Measurements from ENCODE around the gene POU6F2. TPM values are rescaled to one million over a fixed set of nuclear protein-coding genes. Genes with fewer than 3 reads are reported as not detected.

The POU6F2 gene, protein sequence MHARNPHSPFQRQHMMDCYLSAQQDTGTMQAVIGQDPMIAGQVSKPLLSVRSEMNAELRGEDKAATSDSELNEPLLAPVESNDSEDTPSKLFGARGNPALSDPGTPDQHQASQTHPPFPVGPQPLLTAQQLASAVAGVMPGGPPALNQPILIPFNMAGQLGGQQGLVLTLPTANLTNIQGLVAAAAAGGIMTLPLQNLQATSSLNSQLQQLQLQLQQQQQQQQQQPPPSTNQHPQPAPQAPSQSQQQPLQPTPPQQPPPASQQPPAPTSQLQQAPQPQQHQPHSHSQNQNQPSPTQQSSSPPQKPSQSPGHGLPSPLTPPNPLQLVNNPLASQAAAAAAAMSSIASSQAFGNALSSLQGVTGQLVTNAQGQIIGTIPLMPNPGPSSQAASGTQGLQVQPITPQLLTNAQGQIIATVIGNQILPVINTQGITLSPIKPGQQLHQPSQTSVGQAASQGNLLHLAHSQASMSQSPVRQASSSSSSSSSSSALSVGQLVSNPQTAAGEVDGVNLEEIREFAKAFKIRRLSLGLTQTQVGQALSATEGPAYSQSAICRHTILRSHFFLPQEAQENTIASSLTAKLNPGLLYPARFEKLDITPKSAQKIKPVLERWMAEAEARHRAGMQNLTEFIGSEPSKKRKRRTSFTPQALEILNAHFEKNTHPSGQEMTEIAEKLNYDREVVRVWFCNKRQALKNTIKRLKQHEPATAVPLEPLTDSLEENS
- total RNA-seq (ENCODE audit: unreplicated experiment) = 34.7 TPM
- long read RNA-seq, partial matches to known transcripts = 3 of 9 reads
- long read RNA-seq, other reads (novel, unspliced or antisense) = 6 of 9 reads

DNA sequence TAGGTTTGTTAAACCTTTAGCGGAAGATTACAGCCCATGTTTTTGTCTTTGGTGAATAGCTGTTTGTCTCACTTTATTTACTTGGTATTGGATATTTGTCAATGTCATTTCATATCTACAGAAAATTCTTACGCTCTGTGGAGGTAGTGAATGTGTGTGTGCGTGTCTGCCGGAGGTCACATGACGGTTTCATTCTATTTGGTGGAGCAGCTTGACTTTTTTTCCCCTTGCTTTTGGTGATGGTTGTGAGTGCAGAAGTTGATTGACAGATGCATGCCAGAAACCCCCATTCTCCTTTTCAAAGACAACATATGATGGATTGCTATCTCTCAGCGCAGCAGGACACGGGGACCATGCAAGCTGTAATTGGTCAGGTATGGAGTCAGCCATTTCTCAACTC, at the start of gene POU6F2:
TSS of gene POU6F2 (plus strand) at position 225 of the 400 bp plus-strand sequence. CDS start at position 270, 45 bp downstream.
- Mint-ChIP-seq H3K9me3 (ENCODE audit: unreplicated experiment) (peaks cover 6% of the 10 kb centered on the region), H3K36me3 (ENCODE audit: unreplicated experiment) (no peaks in the 10 kb centered on the region), H3K4me3 (ENCODE audit: unreplicated experiment) (peak within 1 kb of the TSS; percentile 80), H3K4me1 (ENCODE audit: low read depth, unreplicated experiment) (peaks cover 53% of the 10 kb centered on the region), H3K27ac (ENCODE audit: unreplicated experiment) (peak within 1 kb of the TSS; percentile 81), H3K27me3 (ENCODE audit: unreplicated experiment) (peaks cover 6% of the 10 kb centered on the region)
- TF ChIP-seq CTCF (IDR thresholded peaks at IDR 0.05; ENCODE audit: partially characterized antibody, unreplicated experiment) = no peak
- DNase-seq = no peak

DNA sequence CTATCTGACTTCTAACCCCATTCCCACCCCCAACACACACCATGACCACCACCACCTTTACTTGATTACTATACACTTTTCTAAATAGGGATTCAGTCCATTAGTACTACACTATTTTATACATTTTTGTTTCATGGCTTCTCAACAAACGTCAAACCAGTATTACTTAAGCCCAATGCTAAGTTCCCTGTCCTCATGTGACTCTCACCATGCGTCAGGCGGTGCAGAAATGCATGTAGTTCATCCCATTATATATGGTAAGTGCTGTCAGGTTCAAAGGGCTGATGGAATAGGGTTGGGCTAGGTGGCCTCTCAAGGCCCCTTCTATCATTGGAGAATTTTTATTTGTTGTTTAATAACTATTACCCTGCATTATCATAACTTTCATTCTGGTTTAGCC, 49.2 kb upstream of the POU6F2 start:
- no peak overlapping the region for H3K4me3 Mint-ChIP-seq (ENCODE audit: unreplicated experiment)
- H3K27me3 Mint-ChIP-seq (ENCODE audit: unreplicated experiment) = no peaks in the 10 kb centered on the region
- no peaks in the 10 kb centered on the region for H3K36me3 Mint-ChIP-seq (ENCODE audit: unreplicated experiment)
- TF ChIP-seq CTCF (IDR thresholded peaks at IDR 0.05; ENCODE audit: partially characterized antibody, unreplicated experiment) = no peak
- H3K27ac Mint-ChIP-seq (ENCODE audit: unreplicated experiment) = no peak overlapping the region
- peaks cover 5% of the 10 kb centered on the region for H3K4me1 Mint-ChIP-seq (ENCODE audit: low read depth, unreplicated experiment)
- H3K9me3 Mint-ChIP-seq (ENCODE audit: unreplicated experiment) = no peaks in the 10 kb centered on the region
- DNase-seq = no peak

DNA sequence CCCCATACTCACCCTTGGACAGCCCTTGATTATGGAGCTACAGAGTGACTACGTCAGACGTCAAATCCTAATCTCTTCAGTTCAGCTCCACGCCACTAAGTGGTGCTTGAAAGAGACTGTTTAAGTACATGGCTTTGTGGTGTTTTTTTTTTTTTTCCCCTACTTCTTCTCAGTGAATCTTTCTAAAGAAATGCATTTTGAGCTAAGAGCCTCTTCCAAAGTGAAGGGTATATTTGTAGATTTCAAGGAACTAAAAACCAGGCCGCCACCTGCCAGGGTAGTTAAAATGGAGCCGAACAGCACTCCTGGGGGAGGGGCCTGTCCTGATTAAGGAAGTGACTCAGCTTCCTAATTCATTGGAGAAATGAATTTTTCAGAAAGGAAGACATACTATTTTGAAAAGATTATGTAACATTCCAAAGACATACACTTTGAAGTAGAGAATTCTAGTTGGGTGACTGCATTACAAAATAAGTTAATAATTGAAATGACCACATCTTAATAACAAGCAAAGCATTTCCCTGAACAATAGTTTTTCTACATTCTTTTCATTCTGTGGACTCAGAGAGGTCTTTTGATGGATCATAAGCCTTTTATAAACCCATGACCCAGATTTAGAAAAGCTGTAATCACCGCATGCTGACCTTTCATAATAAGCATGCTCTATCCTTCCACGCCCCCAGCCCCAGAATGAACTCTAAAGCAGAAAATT, 48.1 kb upstream of the POU6F2 start:
- no peaks in the 10 kb centered on the region for H3K27me3 Mint-ChIP-seq (ENCODE audit: unreplicated experiment)
- H3K4me1 Mint-ChIP-seq (ENCODE audit: low read depth, unreplicated experiment) = peaks cover 5% of the 10 kb centered on the region
- H3K36me3 Mint-ChIP-seq (ENCODE audit: unreplicated experiment) = no peaks in the 10 kb centered on the region
- no peak for TF ChIP-seq CTCF (IDR thresholded peaks at IDR 0.05; ENCODE audit: partially characterized antibody, unreplicated experiment)
- H3K27ac Mint-ChIP-seq (ENCODE audit: unreplicated experiment) = no peak overlapping the region
- H3K4me3 Mint-ChIP-seq (ENCODE audit: unreplicated experiment) = no peak overlapping the region
- DNase-seq = no peak
- H3K9me3 Mint-ChIP-seq (ENCODE audit: unreplicated experiment) = no peaks in the 10 kb centered on the region

DNA sequence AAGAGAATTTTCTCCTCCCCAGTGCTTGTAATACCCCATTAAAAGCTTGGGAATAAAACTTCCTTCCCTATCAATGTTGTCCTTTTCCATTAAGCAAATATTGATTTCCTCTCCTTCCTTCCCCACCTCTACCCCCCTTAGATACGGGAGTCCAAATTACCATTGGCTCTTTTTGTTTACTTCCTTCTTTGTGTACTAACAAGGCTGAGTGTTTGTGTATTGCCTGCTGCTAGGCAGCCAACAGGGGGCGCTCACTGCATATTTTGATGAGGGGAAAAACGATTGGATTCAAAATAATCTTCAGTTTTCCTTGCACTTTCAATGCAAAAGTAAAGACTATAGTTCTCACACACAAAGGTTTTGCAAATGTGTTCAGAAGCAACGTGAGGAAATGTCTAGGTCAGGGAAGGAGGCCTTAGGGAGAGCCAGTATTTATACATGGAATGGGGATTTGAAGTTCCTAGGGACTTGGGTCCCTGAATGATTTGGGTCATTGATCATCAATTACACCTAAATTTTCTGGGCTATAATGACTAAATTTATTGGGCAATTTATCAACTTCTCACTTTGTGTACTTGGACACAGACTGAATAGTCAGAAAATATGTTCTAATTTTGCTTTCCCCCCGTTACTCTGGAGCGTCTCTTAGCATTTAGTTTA, 45.1 kb upstream of the POU6F2 start:
- Mint-ChIP-seq H3K36me3 (ENCODE audit: unreplicated experiment) (no peaks in the 10 kb centered on the region), H3K4me1 (ENCODE audit: low read depth, unreplicated experiment) (peaks cover 8% of the 10 kb centered on the region), H3K9me3 (ENCODE audit: unreplicated experiment) (no peaks in the 10 kb centered on the region), H3K27me3 (ENCODE audit: unreplicated experiment) (peaks cover 1% of the 10 kb centered on the region), H3K4me3 (ENCODE audit: unreplicated experiment) (no peak overlapping the region), H3K27ac (ENCODE audit: unreplicated experiment) (no peak overlapping the region)
- peak; percentile 95 for TF ChIP-seq CTCF (IDR thresholded peaks at IDR 0.05; ENCODE audit: partially characterized antibody, unreplicated experiment)
- DNase-seq = peak; percentile 86
